Measurements from ENCODE around the gene CCDC134. TPM values are rescaled to one million over a fixed set of nuclear protein-coding genes. Genes with fewer than 3 reads are reported as not detected.
A peak's percentile ranks its signal among the peaks of the same experiment; 100 is the strongest.

The CCDC134 gene
- total RNA-seq (8.1 and 8.4 TPM in 2 replicates), polyA plus RNA-seq (4.0 and 4.5 TPM in 2 replicates), polyA minus RNA-seq (10.3 and 13.1 TPM in 2 replicates), Bru-seq, nascent RNA (percentile 42 among the genes with signal in this experiment), BruChase-seq, experiment 1, labeled RNA remaining after a 6-hour chase (percentile 51 among the genes with signal in this experiment), BruChase-seq, experiment 2, labeled RNA remaining after a 2-hour chase (percentile 51 among the genes with signal in this experiment)
- 4.1 and 5.0 TPM in 2 replicates for polyA plus RNA-seq (2011; cell fraction: cytosol; rRNA removed)
- 4.5 TPM in 2 replicates for polyA plus RNA-seq (2011; cell fraction: nucleus; rRNA removed)
- 2.3 and 3.0 TPM in 2 replicates for polyA plus RNA-seq (2012)
- 4.9 TPM for polyA minus RNA-seq (2011; cell fraction: cytosol; rRNA and poly(A)+ RNA removed)
- polyA minus RNA-seq (2011; cell fraction: nucleus; rRNA and poly(A)+ RNA removed), result 2.3 and 2.5 TPM in 2 replicates
- long read RNA-seq, transcript CCDC134-201 (7 exons, 1,270 nt), result major isoform, 11 of 15 reads
- long read RNA-seq, partial matches to known transcripts, result 0 of 15 reads
- long read RNA-seq, other reads (novel, unspliced or antisense), result 4 of 15 reads

- Histone ChIP-seq H3K9ac (replicated peaks; ENCODE audit: extremely low read depth, insufficient read depth, low read length) (peak within 1 kb of the TSS; percentile 50), H3K4me2 (ENCODE audit: insufficient read depth, low read length) (peak within 1 kb of the TSS; percentile 91), H3K36me3 (ENCODE audit: control insufficient read depth in 2 of 2, extremely low read depth in 1 of 2, insufficient read depth in 2 of 2, low read length in 2 of 2) (no peaks in the 10 kb centered on the region), H3K4me3 (replicated peaks in 1 of 3; ENCODE audit: insufficient read depth in 1 of 3, low read depth in 1 of 3, low read length in 3 of 3) (peak within 1 kb of the TSS; percentile 62 to 83 (median 78)), H3K79me2 (ENCODE audit: control insufficient read depth, insufficient read depth, low read length) (peaks cover 5% of the 10 kb centered on the region), H3K4me1 (ENCODE audit: control insufficient read depth, extremely low read depth, insufficient read depth, low read length) (peaks cover 16% of the 10 kb centered on the region), H3K9me3 (replicated peaks; ENCODE audit: control insufficient read depth, insufficient read depth, low read length) (no peaks in the 10 kb centered on the region), H2AFZ (ENCODE audit: low read depth, low read length) (peak within 1 kb of the TSS; percentile 86), H3K27me3 (ENCODE audit: control insufficient read depth in 2 of 2, insufficient read depth in 2 of 2, low read length in 2 of 2) (no peaks in the 10 kb centered on the region), H3K27ac (ENCODE audit: insufficient read depth, low read depth, low read length) (peak within 1 kb of the TSS; percentile 21), H4K20me1 (replicated peaks; ENCODE audit: control insufficient read depth, extremely low read depth, insufficient read depth, low read length) (no peaks in the 10 kb centered on the region), H3K9me1 (replicated peaks; ENCODE audit: control insufficient read depth, extremely low read depth, insufficient read depth, low read length) (no peaks in the 10 kb centered on the region)
- TF ChIP-seq EZH2 (IDR thresholded peaks at IDR 0.05; ENCODE audit: borderline replicate concordance, low read depth, low read length, severe bottlenecking) (no peak), POLR2A (IDR thresholded peaks at IDR 0.05; ENCODE audit: low read depth, low read length) (peak; percentile 93), POLR2AphosphoS5 (IDR thresholded peaks at IDR 0.05; ENCODE audit: insufficient read depth, low read depth, low read length) (peak; percentile 91)
- TF ChIP-seq, protein P1, sequence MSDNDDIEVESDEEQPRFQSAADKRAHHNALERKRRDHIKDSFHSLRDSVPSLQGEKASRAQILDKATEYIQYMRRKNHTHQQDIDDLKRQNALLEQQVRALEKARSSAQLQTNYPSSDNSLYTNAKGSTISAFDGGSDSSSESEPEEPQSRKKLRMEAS (IDR thresholded peaks at IDR 0.05; ENCODE audit: insufficient read depth, insufficient read length), result no peak
- DNase-seq (ENCODE audit: low read depth, low spot score) (peak; percentile 84), FAIRE-seq (peak; percentile 95)
- TSS peak; percentile 45 for BruUV-seq (replicated peaks)
- intact Hi-C loops (cut with micrococcal nuclease), result loop anchor here (1.0 to 5.0 kb wide), 3 partner anchors 19 to 103 kb away; partner anchors contain the start of genes MEI1 and SREBF2
- CTCF ChIA-PET, result interaction anchor here (0.8 to 4.0 kb wide), 21 partner anchors 10 to 147 kb away, joined by 3 to 51 read pairs (median 5); partner anchors contain the start of genes CENPM and SREBF2
- dilution Hi-C loops (cut with MboI; ENCODE audit: extremely low pct_ligation_motif_present, low sequenced_read_pairs), result no loop called here
- POLR2A ChIA-PET, result interaction anchor here (0.6 to 1.7 kb wide), 4 partner anchors 16 to 110 kb away, joined by 3 to 4 read pairs (median 4); no protein-coding TSS in a partner anchor
These were observed at the start of gene CCDC134 for GRCh38 chr22:41800348-41801146. TSS of gene CCDC134 (plus strand) at chr22:41800679. CDS start at chr22:41808891, 8,212 bp downstream.
